Fibroblast of the aortic adventitia (primary cell): ENCODE data around the gene MTREX. TPM values are rescaled to one million over a fixed set of nuclear protein-coding genes. Genes with fewer than 3 reads are reported as not detected.

ENCODE experiments used
- DNase-seq: peaks from one replicate; pipeline ENCODE4 v3.0.0-alpha.2; 2010; ENCODE audit warnings: low read depth
- H3K4me3 ChIP-seq: 2 replicates; pipeline ENCODE4 v1.5.1; 2011; ENCODE audit warnings: low read depth, mild to moderate bottlenecking, control low read depth, low read length, moderate library complexity
- total RNA-seq: library from RNA; depleted of rRNA; stranded (reverse); fragments of >200 nt; gene quantifications from 2 replicates; pipeline ENCODE4 v1.2.3, GENCODE V29; 2012; ENCODE audit warnings: low replicate concordance
- TF ChIP-seq, protein P1 (sequence below): IDR thresholded peaks from 2 replicates; pipeline ENCODE4 v1.5.1; 2011; ENCODE audit warnings: mild to moderate bottlenecking, low read length, control low read depth, inconsistent platforms; ENCODE audit not compliant: insufficient read depth

The MTREX gene
- total RNA-seq, 1 donor = 123 TPM

DNA sequence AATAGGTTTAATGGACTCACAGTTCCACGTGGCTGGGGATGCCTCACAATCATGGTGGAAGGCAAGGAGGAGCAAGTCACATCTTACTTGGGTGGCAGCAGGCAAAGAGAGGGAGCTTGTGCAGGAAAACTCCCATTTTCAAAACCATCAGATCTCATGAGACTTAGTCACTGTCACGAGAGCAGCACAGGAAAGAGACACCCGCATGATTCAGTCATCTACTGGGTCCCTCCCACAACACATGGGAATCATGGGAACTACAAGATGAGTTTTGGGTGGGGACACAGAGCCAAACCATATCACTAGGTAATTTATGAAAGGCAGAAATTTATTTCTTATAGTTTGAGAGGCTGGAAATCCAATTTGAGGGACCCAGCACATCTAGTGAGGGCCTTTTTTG, 40.0 kb downstream of the MTREX start:
- TF ChIP-seq, protein P1, sequence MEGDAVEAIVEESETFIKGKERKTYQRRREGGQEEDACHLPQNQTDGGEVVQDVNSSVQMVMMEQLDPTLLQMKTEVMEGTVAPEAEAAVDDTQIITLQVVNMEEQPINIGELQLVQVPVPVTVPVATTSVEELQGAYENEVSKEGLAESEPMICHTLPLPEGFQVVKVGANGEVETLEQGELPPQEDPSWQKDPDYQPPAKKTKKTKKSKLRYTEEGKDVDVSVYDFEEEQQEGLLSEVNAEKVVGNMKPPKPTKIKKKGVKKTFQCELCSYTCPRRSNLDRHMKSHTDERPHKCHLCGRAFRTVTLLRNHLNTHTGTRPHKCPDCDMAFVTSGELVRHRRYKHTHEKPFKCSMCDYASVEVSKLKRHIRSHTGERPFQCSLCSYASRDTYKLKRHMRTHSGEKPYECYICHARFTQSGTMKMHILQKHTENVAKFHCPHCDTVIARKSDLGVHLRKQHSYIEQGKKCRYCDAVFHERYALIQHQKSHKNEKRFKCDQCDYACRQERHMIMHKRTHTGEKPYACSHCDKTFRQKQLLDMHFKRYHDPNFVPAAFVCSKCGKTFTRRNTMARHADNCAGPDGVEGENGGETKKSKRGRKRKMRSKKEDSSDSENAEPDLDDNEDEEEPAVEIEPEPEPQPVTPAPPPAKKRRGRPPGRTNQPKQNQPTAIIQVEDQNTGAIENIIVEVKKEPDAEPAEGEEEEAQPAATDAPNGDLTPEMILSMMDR = no peak
- no peak overlapping the region for H3K4me3 ChIP-seq
- no peak for DNase-seq

DNA sequence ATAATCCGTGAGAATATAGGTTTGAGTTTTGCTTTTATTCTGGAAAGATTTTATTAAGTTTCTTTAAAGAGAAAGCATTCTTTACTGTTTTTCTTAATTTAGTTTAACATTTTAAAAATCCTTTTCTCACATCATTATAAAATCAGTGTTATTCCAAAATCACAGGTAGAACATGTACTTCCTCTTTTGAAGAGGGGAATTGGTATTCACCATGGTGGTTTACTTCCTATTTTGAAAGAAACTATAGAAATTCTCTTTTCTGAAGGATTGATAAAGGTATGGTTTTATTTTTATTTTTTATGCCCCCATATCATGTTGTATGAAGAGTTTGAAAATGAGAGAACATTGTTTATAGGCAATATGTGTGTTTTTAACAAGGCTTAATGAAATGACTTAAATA, 43.0 kb downstream of the MTREX start:
- no peak for DNase-seq
- H3K4me3 ChIP-seq = no peak overlapping the region
- TF ChIP-seq, protein P1 = no peak

DNA sequence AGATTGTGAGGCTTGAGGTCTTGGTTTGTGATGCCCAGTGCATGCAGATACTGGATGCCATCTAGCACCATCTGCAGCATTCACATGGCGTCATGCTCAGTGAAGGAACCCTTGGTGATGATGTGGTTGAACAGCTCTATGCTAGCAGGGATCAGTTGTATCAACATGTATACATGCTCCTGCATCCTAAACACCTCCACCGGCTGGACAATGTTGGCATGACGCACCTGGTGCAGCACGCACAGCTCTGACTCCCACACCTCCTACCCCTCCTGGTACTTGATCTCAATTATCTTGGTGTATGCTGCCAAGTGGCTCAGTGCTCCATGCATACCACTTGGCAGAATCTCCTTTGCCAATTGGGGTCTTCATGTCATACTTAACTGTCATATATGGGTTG, 49.1 kb downstream of the MTREX start:
- no peak overlapping the region for H3K4me3 ChIP-seq
- TF ChIP-seq, protein P1 = no peak
- DNase-seq = no peak

DNA sequence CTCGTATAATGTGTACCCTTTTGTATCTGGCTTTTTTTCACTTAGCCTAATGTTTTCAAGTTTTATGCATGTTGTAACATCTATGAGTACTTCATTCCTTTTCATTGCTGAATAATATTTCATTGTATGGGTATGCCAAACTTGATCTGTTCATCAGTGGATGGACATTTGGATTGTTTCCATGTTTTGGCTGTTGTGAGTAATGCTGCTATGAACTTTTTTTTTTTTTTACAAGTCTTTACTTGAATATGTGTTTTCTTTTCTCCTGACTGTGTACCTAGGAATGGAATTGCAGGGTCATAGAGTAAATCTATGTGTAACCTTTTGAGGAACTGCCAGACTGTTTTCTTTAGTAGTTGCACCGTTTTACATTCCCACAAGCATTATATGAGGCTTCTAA, 52.4 kb downstream of the MTREX start:
- no peak overlapping the region for H3K4me3 ChIP-seq
- DNase-seq = peak; percentile 16

DNA sequence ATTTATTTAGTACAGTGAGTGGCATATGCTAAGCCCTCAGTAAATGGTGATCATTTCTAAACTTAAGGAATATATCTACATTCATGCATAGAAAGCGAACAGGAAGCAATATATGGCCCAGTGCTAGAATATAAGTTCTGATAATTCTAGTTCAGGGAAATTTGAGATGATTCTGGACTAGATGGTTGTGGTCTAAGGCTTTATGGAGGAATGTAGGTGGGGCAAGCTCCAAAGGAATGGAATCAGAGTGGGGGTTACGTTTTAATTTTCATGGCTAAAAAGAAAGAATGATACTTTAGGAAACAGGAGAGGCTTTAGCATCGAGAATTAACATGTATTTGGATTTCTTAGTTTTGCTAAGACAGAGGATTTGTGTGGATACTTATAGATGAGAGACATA, 56.1 kb downstream of the MTREX start:
- TF ChIP-seq, protein P1 = no peak
- H3K4me3 ChIP-seq = no peak overlapping the region
- DNase-seq = peak; percentile 15

More for the DNA sequence above, 52.4 kb downstream of the MTREX start:
- TF ChIP-seq, protein P1 = no peak

DNA sequence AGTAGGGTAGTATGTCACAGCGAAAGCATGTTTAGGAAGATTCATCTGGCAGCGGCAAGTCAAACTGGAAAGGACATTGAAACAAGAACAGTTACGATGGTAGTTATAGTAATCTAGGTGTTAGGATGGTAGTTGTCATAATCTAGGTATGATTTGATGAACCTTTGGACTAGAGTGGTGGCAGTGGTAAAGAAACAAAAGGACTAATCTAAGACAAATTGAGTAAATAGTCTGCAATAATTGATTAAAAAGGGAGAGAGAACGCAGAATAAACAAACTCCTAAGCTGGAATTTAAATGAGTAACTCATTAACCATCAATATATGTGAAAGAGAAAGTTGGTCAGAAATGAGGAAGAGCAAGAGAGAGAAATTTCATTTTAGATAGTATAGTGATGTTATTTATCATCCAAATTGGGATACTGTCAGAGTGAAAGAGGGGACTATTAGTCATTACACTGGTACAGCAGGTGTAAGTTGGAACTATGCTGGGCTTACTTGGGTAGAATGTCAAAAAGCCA, 56.8 kb downstream of the MTREX start:
- TF ChIP-seq, protein P1 = no peak
- no peak for DNase-seq
- no peak overlapping the region for H3K4me3 ChIP-seq

GRCh38 chr5:55370291-55370925, 62.6 kb downstream of the MTREX start:
- TF ChIP-seq, protein P1 = no peak
- DNase-seq = no peak

More at GRCh38 chr5:55370291-55370925, 62.6 kb downstream of the MTREX start:
- H3K4me3 ChIP-seq = no peak overlapping the region
